NAMALWA (cell line): ENCODE data around the gene SF3B1.
"Not testable (repeated sequence)": the region's sequence is repeated elsewhere in the genome, so short reads cannot be mapped to it uniquely, and the experiment has no call there.

ENCODE experiments used
- DNase-seq: peaks from one replicate; pipeline ENCODE4 v3.0.0-alpha.2; 2015; ENCODE audit warnings: low spot score

SF3B1 gene

GRCh38 chr2:197379918-197380309 is 54.9 kb downstream of the SF3B1 start:
- not testable (repeated sequence) for DNase-seq

GRCh38 chr2:197379308-197379917 is 55.4 kb downstream of the SF3B1 start:
- not testable (repeated sequence) for DNase-seq

- peak; percentile 71 for DNase-seq
Observed at GRCh38 chr2:197378494-197379307, 56.1 kb downstream of the SF3B1 start.

GRCh38 chr2:197378086-197378485 is 56.7 kb downstream of the SF3B1 start:
- no peak for DNase-seq

GRCh38 chr2:197377670-197378069 is 57.2 kb downstream of the SF3B1 start:
- no peak for DNase-seq

GRCh38 chr2:197372592-197372991 is 62.2 kb downstream of the SF3B1 start:
- DNase-seq: no peak

- not testable (repeated sequence) for DNase-seq
Observed at GRCh38 chr2:197370664-197371063, 64.2 kb downstream of the SF3B1 start.

GRCh38 chr2:197369933-197370320 is 64.9 kb downstream of the SF3B1 start:
- DNase-seq: no peak

GRCh38 chr2:197369228-197369932 is 65.4 kb downstream of the SF3B1 start:
- no peak for DNase-seq

- DNase-seq: no peak
Observed at GRCh38 chr2:197368412-197368811, 66.4 kb downstream of the SF3B1 start.

GRCh38 chr2:197363998-197364397 is 70.8 kb downstream of the SF3B1 start:
- DNase-seq: no peak

GRCh38 chr2:197360744-197361156 is 74.1 kb downstream of the SF3B1 start:
- DNase-seq: no peak

GRCh38 chr2:197359859-197360258 is 75.0 kb downstream of the SF3B1 start:
- DNase-seq: no peak

GRCh38 chr2:197358931-197359330 is 75.9 kb downstream of the SF3B1 start:
- no peak for DNase-seq

GRCh38 chr2:197357986-197358385 is 76.8 kb downstream of the SF3B1 start:
- no peak for DNase-seq

GRCh38 chr2:197356136-197356535 is 78.7 kb downstream of the SF3B1 start:
- peak; percentile 66 for DNase-seq

- DNase-seq: no peak
Observed at GRCh38 chr2:197354169-197354558, 80.7 kb downstream of the SF3B1 start.

GRCh38 chr2:197353393-197354168 is 81.2 kb downstream of the SF3B1 start:
- DNase-seq: no peak

GRCh38 chr2:197349699-197350098 is 85.1 kb downstream of the SF3B1 start:
- no peak for DNase-seq

- no peak for DNase-seq
Observed at GRCh38 chr2:197348721-197349360, 86.0 kb downstream of the SF3B1 start.

GRCh38 chr2:197345846-197346370 is 88.9 kb downstream of the SF3B1 start:
- no peak for DNase-seq
